ENCODE measurements around the gene RFLNA.
"Not testable (repeated sequence)": the region's sequence is repeated elsewhere in the genome, so short reads cannot be mapped to it uniquely, and the experiment has no call there.

Gene RFLNA

GRCh38 chr12:124319368-124320050, 24.6 kb downstream of the RFLNA start:
- no peak for DNase-seq (ENCODE audit: low spot score)

- peak; percentile 91 for DNase-seq (ENCODE audit: low spot score)
Measured at GRCh38 chr12:124321040-124321481, 26.2 kb downstream of the RFLNA start.

DNA sequence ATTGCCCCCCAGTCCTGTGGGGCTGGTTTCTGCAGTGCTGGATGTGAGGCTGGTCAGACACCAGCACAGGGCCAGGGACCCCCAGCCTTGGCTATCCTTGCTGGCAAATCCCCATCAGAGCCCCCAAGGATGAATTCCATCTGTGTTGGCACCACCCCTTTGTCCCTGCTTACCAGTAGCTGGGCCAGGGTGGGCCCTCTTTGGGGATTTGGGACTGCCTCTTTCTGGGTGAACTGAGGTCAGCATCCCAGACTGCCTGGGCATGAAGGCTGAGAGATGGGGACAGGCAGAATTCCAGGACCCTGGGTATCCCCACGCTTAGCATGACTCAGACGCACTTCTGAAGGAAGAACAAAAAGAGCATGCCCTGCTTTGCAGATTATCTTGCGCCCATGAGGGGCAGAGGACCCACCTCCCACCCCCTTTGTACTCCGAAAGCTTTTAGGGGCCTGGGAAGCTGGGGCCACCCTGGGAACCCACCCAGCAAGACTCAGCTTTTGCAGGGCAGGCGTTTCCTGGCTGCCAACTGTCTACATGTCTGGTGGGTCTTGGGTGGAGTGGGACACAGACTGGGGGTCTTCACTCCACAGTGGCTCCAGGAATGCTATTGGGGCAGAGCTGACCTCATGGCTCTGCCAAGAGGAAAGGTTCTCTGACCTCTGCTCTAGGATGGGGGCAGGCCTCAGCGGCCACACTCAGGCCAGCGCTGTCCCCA, 26.8 kb downstream of the RFLNA start:
- peak; percentile 50 for DNase-seq (ENCODE audit: low spot score)

- DNase-seq (ENCODE audit: low spot score), result no peak
Measured at GRCh38 chr12:124322271-124322998, 27.5 kb downstream of the RFLNA start.

GRCh38 chr12:124322999-124323328, 28.1 kb downstream of the RFLNA start:
- not testable (repeated sequence) for DNase-seq (ENCODE audit: low spot score)

- no peak for DNase-seq (ENCODE audit: low spot score)
Measured at GRCh38 chr12:124323771-124324530, 29.1 kb downstream of the RFLNA start.

GRCh38 chr12:124324803-124325705, 30.2 kb downstream of the RFLNA start:
- no peak for DNase-seq (ENCODE audit: low spot score)

GRCh38 chr12:124326104-124326503, 31.2 kb downstream of the RFLNA start:
- DNase-seq (ENCODE audit: low spot score), result no peak

GRCh38 chr12:124326871-124327270, 32.0 kb downstream of the RFLNA start:
- no peak for DNase-seq (ENCODE audit: low spot score)

GRCh38 chr12:124327362-124328043, 32.6 kb downstream of the RFLNA start:
- no peak for DNase-seq (ENCODE audit: low spot score)

GRCh38 chr12:124328116-124328515, 33.2 kb downstream of the RFLNA start:
- DNase-seq (ENCODE audit: low spot score), result no peak

GRCh38 chr12:124328636-124329035, 33.7 kb downstream of the RFLNA start:
- DNase-seq (ENCODE audit: low spot score), result no peak

GRCh38 chr12:124332058-124332672, 37.3 kb downstream of the RFLNA start:
- DNase-seq (ENCODE audit: low spot score), result peak; percentile 45

GRCh38 chr12:124332900-124333299, 38.0 kb downstream of the RFLNA start:
- DNase-seq (ENCODE audit: low spot score), result no peak

GRCh38 chr12:124333724-124334123, 38.8 kb downstream of the RFLNA start:
- no peak for DNase-seq (ENCODE audit: low spot score)

- no peak for DNase-seq (ENCODE audit: low spot score)
Measured at GRCh38 chr12:124334266-124334665, 39.4 kb downstream of the RFLNA start.

DNA sequence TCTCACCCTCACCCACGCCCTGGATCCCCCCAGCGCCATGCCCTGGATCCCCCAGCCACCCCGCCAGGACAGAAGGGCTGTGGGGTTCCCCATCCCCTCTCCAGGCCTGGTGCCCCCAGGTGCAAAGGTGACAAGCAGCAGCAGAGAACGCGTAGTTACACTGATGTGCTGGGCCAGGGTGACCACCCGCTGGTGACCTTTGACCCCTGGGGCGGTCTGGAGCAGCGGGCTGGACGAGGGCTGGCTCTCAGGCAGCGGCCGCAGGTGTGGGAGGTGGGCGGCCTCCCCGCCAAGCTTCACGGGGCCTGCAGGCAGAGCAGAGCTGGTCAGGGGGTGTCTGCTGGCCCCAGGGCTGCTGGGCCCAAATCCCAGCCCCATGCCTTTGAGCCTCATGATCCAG, 40.1 kb downstream of the RFLNA start:
- no peak for DNase-seq (ENCODE audit: low spot score)

DNA sequence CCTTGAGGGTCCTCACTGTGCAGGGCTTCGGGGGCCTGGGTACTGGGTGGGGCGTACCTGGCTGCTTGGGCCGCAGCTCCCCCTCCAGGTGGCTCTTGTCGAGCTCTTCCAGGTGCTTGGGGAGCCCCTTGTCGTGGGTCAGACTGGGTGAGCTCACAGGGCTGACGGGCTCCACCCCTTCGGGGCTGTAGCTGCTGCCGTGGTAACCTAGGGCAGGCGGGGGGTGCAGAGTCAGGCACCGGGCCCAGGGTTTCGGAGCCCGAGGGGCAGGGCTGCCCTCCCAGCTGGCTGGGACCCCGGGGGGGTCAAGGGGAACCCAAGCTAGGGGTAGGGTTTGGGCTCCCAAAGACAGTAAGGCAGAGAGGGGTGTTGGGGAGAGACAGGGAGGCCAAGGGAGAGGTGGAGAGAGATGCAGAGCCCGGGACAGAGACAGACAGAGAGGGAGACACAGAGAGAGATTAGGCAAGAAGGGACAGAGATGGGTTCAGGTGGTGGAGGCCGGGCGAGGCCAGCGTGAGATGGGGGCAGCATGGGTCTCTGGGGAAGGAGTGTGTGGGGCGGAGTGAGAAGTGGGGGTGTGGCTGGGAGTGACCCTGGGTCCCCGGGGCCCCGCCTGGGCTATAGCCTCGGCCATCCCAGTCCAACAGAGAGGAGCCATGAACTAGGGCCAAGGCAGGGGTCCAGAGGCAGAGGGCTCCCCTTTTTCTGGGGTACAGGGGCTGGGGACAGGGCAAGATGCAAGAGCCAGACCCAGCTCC, 40.7 kb downstream of the RFLNA start:
- no peak for DNase-seq (ENCODE audit: low spot score)

- DNase-seq (ENCODE audit: low spot score), result no peak
Measured at GRCh38 chr12:124336184-124336437, 41.2 kb downstream of the RFLNA start.
